ENCODE measurements around the gene OXCT1. TPM values are rescaled to one million over a fixed set of nuclear protein-coding genes. Genes with fewer than 3 reads are reported as not detected.
"Not testable (repeated sequence)": the region's sequence is repeated elsewhere in the genome, so short reads cannot be mapped to it uniquely, and the experiment has no call there.

OXCT1 gene
- polyA plus RNA-seq, 6 donors from 2014 or later, result 25.8 to 28.6 (median 26.5) TPM

DNA sequence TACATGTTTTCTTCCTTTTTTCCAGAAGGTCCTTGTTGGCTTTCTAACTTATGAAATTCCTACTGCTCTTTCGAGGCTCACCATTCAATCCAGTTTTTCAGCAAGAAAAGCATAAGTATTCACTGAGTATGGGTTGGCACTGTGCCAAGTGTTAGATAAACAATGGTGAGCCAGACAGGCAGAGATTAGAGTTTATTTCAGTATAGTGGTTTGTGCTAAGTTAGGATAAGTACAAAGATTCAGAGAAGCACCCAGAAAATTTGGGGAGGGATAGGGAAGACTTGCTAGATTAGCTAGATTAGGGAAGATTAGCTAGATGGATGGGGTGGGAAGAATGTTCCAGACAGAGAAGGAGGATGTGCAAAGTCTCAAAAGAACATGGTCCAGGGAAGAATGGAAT lies 122.9 kb downstream of the OXCT1 start:
- no peak overlapping the region for H3K27ac Mint-ChIP-seq
- DNase-seq (no peak), ATAC-seq (ENCODE audit: low read depth in 2 of 2) (no peak)
- peaks cover 11 to 34% of the 10 kb centered on the region in 2 donors for H3K36me3 Mint-ChIP-seq
- H3K4me1 Mint-ChIP-seq, result no peaks in the 10 kb centered on the region
- H3K4me3 Mint-ChIP-seq, result no peak overlapping the region
- no peaks in the 10 kb centered on the region for H3K27me3 Mint-ChIP-seq
- H3K9me3 Mint-ChIP-seq, result peaks cover 0 to 4% (median 0%) of the 10 kb centered on the region in 7 donors

- not testable (repeated sequence) for H3K4me3 Mint-ChIP-seq; H3K27ac Mint-ChIP-seq; H3K4me1 Mint-ChIP-seq; ATAC-seq (ENCODE audit: low read depth in 2 of 2); H3K9me3 Mint-ChIP-seq; H3K27me3 Mint-ChIP-seq; DNase-seq
- H3K36me3 Mint-ChIP-seq, result peaks cover 35 to 48% of the 10 kb centered on the region in 2 donors
These were observed 127.6 kb downstream of the OXCT1 start for GRCh38 chr5:41742608-41743007.

- Mint-ChIP-seq H3K4me3 (no peak overlapping the region), H3K36me3 (peaks cover 32 to 49% of the 10 kb centered on the region in 2 donors), H3K27ac (no peak overlapping the region), H3K4me1 (no peaks in the 10 kb centered on the region), H3K27me3 (no peaks in the 10 kb centered on the region), H3K9me3 (peaks cover 0 to 4% (median 0%) of the 10 kb centered on the region in 7 donors)
- ATAC-seq (ENCODE audit: low read depth in 2 of 2) (no peak), DNase-seq (no peak)
These were observed 131.4 kb downstream of the OXCT1 start for GRCh38 chr5:41738710-41739354.

DNA sequence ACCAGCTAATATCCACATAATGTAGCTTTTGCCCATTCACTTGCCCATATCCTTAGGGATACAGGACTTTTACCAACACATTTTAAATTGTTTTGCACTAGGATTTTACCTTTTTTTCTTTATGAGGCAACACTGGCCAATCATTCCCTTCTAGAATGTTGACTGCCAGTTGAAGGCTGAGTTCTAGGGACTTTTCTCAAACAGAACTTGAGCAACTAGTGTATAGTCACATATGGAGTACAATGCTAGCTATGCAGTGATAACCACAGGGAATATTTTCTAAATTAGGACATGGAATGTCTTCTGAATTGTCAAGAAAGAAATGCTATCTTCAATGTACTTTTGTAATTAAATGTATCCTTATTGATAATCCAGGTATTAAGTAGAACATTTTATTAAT lies 133.6 kb downstream of the OXCT1 start:
- H3K9me3 Mint-ChIP-seq, result peaks cover 0 to 4% (median 0%) of the 10 kb centered on the region in 7 donors
- H3K36me3 Mint-ChIP-seq, result peaks cover 36 to 61% of the 10 kb centered on the region in 2 donors
- H3K4me3 Mint-ChIP-seq, result no peak overlapping the region
- DNase-seq, result no peak
- H3K27me3 Mint-ChIP-seq, result no peaks in the 10 kb centered on the region
- no peak for ATAC-seq (ENCODE audit: low read depth in 2 of 2)
- H3K4me1 Mint-ChIP-seq, result no peaks in the 10 kb centered on the region
- no peak overlapping the region for H3K27ac Mint-ChIP-seq

GRCh38 chr5:41735213-41735612 lies 135.0 kb downstream of the OXCT1 start:
- no peak overlapping the region for H3K4me3 Mint-ChIP-seq
- no peaks in the 10 kb centered on the region for H3K27me3 Mint-ChIP-seq
- DNase-seq (no peak), ATAC-seq (ENCODE audit: low read depth in 2 of 2) (no peak)
- H3K36me3 Mint-ChIP-seq, result peaks cover 36 to 67% of the 10 kb centered on the region in 2 donors
- no peaks in the 10 kb centered on the region for H3K4me1 Mint-ChIP-seq
- no peak overlapping the region for H3K27ac Mint-ChIP-seq
- peaks cover 0 to 4% (median 0%) of the 10 kb centered on the region in 7 donors for H3K9me3 Mint-ChIP-seq

- DNase-seq; ATAC-seq (ENCODE audit: low read depth in 2 of 2); H3K27me3 Mint-ChIP-seq; H3K9me3 Mint-ChIP-seq; H3K27ac Mint-ChIP-seq; H3K4me3 Mint-ChIP-seq; H3K4me1 Mint-ChIP-seq: not testable (repeated sequence)
- peaks cover 6 to 32% of the 10 kb centered on the region in 2 donors for H3K36me3 Mint-ChIP-seq
These were observed 140.8 kb downstream of the OXCT1 start for GRCh38 chr5:41729381-41729780.

DNA sequence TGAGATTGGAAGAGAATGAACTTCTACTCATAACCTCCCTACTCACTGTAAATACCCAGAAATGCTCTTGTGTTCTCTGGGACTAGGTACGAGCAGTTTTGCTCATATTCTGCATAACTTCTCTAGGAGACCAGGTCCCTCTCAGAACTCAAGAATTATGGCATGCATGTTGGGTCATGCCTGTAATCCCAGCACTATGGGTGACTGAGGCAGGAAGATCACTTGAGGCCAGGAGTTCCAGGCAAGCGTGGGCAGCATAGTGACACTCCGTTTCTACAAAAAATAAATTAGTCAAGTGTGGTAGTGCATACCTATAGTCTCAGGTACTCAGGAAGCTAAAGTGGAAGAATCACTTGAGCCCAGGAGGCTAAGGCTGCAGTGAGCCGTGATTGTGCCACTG lies 141.9 kb downstream of the OXCT1 start:
- Mint-ChIP-seq H3K27me3 (no peaks in the 10 kb centered on the region), H3K4me1 (no peaks in the 10 kb centered on the region), H3K27ac (peak overlapping the region in 2 of 6 donors; percentile 41 to 46), H3K9me3 (peaks cover 0 to 4% (median 0%) of the 10 kb centered on the region in 7 donors), H3K36me3 (peaks cover 6 to 26% of the 10 kb centered on the region in 2 donors), H3K4me3 (no peak overlapping the region)
- DNase-seq, result no peak
- ATAC-seq (ENCODE audit: low read depth in 2 of 2), result no peak

- ATAC-seq (ENCODE audit: low read depth in 2 of 2) (no peak), DNase-seq (no peak)
- Mint-ChIP-seq H3K4me3 (no peak overlapping the region), H3K9me3 (peaks cover 0 to under 1% (median 0%) of the 10 kb centered on the region in 7 donors), H3K36me3 (no peaks in the 10 kb centered on the region), H3K27ac (no peak overlapping the region), H3K4me1 (no peaks in the 10 kb centered on the region), H3K27me3 (no peaks in the 10 kb centered on the region)
These were observed 147.8 kb downstream of the OXCT1 start for GRCh38 chr5:41722359-41722950.

DNA sequence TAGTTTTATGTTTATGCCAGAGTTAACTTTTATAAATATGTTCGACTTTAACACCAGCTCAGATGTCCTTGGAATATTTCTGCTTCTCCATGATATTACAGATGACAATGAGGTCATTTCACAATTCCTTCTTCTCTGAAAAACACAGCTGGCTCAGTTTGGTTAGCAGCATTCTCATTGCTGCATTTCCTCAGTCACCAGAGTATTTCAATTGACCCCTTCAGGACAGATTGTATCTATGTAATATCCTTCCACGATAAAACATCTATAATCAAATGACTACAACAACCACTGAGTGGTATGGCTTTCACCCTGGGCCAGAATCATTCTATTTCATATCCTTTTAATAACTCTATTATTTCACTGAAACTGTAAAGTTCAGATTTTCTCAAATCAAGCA lies 148.7 kb downstream of the OXCT1 start:
- H3K4me3 Mint-ChIP-seq, result no peak overlapping the region
- peaks cover 0 to 5% (median 0%) of the 10 kb centered on the region in 3 donors for H3K27me3 Mint-ChIP-seq
- DNase-seq (no peak), ATAC-seq (ENCODE audit: low read depth in 2 of 2) (no peak)
- no peaks in the 10 kb centered on the region for H3K4me1 Mint-ChIP-seq
- peaks cover 0 to 10% (median 6%) of the 10 kb centered on the region in 7 donors for H3K9me3 Mint-ChIP-seq
- no peak overlapping the region for H3K27ac Mint-ChIP-seq
- H3K36me3 Mint-ChIP-seq, result no peaks in the 10 kb centered on the region

- Mint-ChIP-seq H3K27ac (no peak overlapping the region), H3K27me3 (peaks cover 0 to 10% (median 5%) of the 10 kb centered on the region in 3 donors), H3K4me1 (no peaks in the 10 kb centered on the region), H3K9me3 (peaks cover 6 to 56% (median 24%) of the 10 kb centered on the region in 7 donors), H3K4me3 (no peak overlapping the region), H3K36me3 (peaks cover 0 to 11% of the 10 kb centered on the region in 2 donors)
- DNase-seq, result no peak
- no peak for ATAC-seq (ENCODE audit: low read depth in 2 of 2)
These were observed 153.8 kb downstream of the OXCT1 start for GRCh38 chr5:41716382-41716781.

GRCh38 chr5:41714446-41714845 lies 155.8 kb downstream of the OXCT1 start:
- H3K27me3 Mint-ChIP-seq; ATAC-seq (ENCODE audit: low read depth in 2 of 2); H3K27ac Mint-ChIP-seq; DNase-seq; H3K4me1 Mint-ChIP-seq; H3K4me3 Mint-ChIP-seq: not testable (repeated sequence)
- peaks cover 0 to 11% of the 10 kb centered on the region in 2 donors for H3K36me3 Mint-ChIP-seq
- H3K9me3 Mint-ChIP-seq, result peaks cover 10 to 61% (median 24%) of the 10 kb centered on the region in 7 donors

- H3K4me1 Mint-ChIP-seq, result no peaks in the 10 kb centered on the region
- peaks cover 14 to 68% (median 33%) of the 10 kb centered on the region in 7 donors for H3K9me3 Mint-ChIP-seq
- H3K36me3 Mint-ChIP-seq, result peaks cover 5 to 8% of the 10 kb centered on the region in 2 donors
- H3K27me3 Mint-ChIP-seq, result peaks cover 0 to 5% (median 0%) of the 10 kb centered on the region in 3 donors
- ATAC-seq (ENCODE audit: low read depth in 2 of 2), result no peak
- H3K4me3 Mint-ChIP-seq, result no peak overlapping the region
- no peak overlapping the region for H3K27ac Mint-ChIP-seq
- DNase-seq, result no peak
These were observed 161.7 kb downstream of the OXCT1 start for GRCh38 chr5:41708604-41708940.

DNA sequence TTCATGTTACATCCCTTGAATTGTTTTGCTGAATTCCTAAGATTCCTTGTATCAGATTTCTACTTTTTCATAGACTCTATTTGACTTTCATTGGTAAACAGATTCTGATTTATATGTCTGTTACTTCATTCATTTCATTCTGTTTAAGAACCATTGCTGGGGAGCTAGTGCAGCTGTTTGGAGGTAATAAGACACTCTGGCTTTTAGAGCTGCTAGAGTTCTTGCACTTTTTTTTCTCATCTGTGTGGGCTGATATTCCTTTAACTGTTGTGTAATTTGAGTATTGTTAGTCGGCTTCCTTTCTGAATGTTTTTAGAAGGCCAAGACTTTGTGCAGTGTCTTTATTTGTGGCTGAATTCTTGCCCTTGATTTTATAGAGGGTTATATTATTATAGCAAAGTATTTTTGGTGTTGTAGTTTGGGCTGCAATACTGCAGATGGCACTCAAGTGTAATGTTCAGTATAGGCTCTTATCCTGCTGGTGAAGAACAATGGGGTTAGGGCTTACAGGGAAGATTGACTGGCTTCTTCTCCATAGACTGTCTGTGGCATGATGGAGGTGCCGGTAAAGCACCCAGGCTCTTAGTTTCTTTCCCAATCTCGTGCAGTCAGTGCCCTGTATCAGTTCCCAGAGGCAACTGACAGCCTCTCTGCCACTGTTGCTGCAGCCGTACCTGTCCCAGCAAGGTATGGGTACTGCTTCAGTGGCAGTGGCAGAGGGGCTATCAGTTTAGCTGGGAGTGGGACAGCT lies 162.2 kb downstream of the OXCT1 start:
- H3K36me3 Mint-ChIP-seq, result peaks cover 5 to 8% of the 10 kb centered on the region in 2 donors
- H3K27ac Mint-ChIP-seq, result no peak overlapping the region
- H3K9me3 Mint-ChIP-seq, result peaks cover 14 to 65% (median 28%) of the 10 kb centered on the region in 7 donors
- no peaks in the 10 kb centered on the region for H3K4me1 Mint-ChIP-seq
- DNase-seq (no peak), ATAC-seq (ENCODE audit: low read depth in 2 of 2) (no peak)
- no peak overlapping the region for H3K4me3 Mint-ChIP-seq
- H3K27me3 Mint-ChIP-seq, result peaks cover 0 to 5% (median 0%) of the 10 kb centered on the region in 3 donors
